ENCODE results near the gene TNFSF15. TPM values are rescaled to one million over a fixed set of nuclear protein-coding genes. Genes with fewer than 3 reads are reported as not detected.

Gene TNFSF15
- total and polyA plus RNA-seq, 7 donors = 0.03 to 0.13 (median 0.04) TPM; not detected in 2

- no peaks in the 10 kb centered on the region for H3K4me1 ChIP-seq
- ATAC-seq (no peak), DNase-seq (no peak)
- no peak overlapping the region for H3K4me3 ChIP-seq
- H3K27ac ChIP-seq = no peak overlapping the region
- WGBS, 3 donors = 59 to 81% (median 70%) methylated on average over 4 of the region's 4 CpGs
- no peaks in the 10 kb centered on the region for H3K36me3 ChIP-seq (ENCODE audit: insufficient read depth in 1 of 2, low read depth in 1 of 2)
- H3K9me3 ChIP-seq = no peaks in the 10 kb centered on the region
- intact Hi-C loops (cut with DNase I) = no loop called here
- no peak for TF ChIP-seq CTCF (IDR thresholded peaks at IDR 0.05)
- no peaks in the 10 kb centered on the region for H3K27me3 ChIP-seq (ENCODE audit: insufficient read depth in 3 of 3, low read length in 2 of 3)
Observed at GRCh38 chr9:114852050-114852594, 46.3 kb upstream of the TNFSF15 start.

- Histone ChIP-seq H3K4me3 (no peak overlapping the region), H3K27ac (no peak overlapping the region), H3K36me3 (ENCODE audit: insufficient read depth in 1 of 2, low read depth in 1 of 2) (no peaks in the 10 kb centered on the region), H3K9me3 (no peaks in the 10 kb centered on the region), H3K27me3 (ENCODE audit: insufficient read depth in 3 of 3, low read length in 2 of 3) (no peaks in the 10 kb centered on the region), H3K4me1 (no peaks in the 10 kb centered on the region)
- DNase-seq (no peak), ATAC-seq (no peak)
- TF ChIP-seq CTCF (IDR thresholded peaks at IDR 0.05) = no peak
- WGBS, 3 donors = 74 to 80% (median 77%) methylated on average over 3 of the region's 3 CpGs
- intact Hi-C loops (cut with DNase I) = no loop called here
Observed at GRCh38 chr9:114851306-114851705, 45.5 kb upstream of the TNFSF15 start.

GRCh38 chr9:114850871-114851270, 45.0 kb upstream of the TNFSF15 start:
- ATAC-seq = no peak
- 69 to 78% (median 69%) methylated on average over 2 of the region's 2 CpGs for WGBS, 3 donors
- intact Hi-C loops (cut with DNase I) = no loop called here

GRCh38 chr9:114849450-114849849, 43.6 kb upstream of the TNFSF15 start:
- Histone ChIP-seq H3K9me3 (no peaks in the 10 kb centered on the region), H3K27ac (no peak overlapping the region), H3K36me3 (ENCODE audit: insufficient read depth in 1 of 2, low read depth in 1 of 2) (no peaks in the 10 kb centered on the region), H3K27me3 (ENCODE audit: insufficient read depth in 3 of 3, low read length in 2 of 3) (no peaks in the 10 kb centered on the region), H3K4me1 (no peaks in the 10 kb centered on the region), H3K4me3 (no peak overlapping the region)
- intact Hi-C loops (cut with DNase I) = no loop called here
- TF ChIP-seq CTCF (IDR thresholded peaks at IDR 0.05) = no peak
- ATAC-seq (no peak), DNase-seq (no peak)
- 35 to 45% (median 40%) methylated on average over 2 of the region's 2 CpGs for WGBS, 3 donors

More at GRCh38 chr9:114850871-114851270, 45.0 kb upstream of the TNFSF15 start:
- H3K4me1 ChIP-seq = no peaks in the 10 kb centered on the region
- no peak for DNase-seq
- no peak overlapping the region for H3K4me3 ChIP-seq
- H3K9me3 ChIP-seq = no peaks in the 10 kb centered on the region
- H3K27me3 ChIP-seq (ENCODE audit: insufficient read depth in 3 of 3, low read length in 2 of 3) = no peaks in the 10 kb centered on the region
- no peak for TF ChIP-seq CTCF (IDR thresholded peaks at IDR 0.05)
- no peaks in the 10 kb centered on the region for H3K36me3 ChIP-seq (ENCODE audit: insufficient read depth in 1 of 2, low read depth in 1 of 2)
- H3K27ac ChIP-seq = no peak overlapping the region
